CD14-positive monocyte (primary cell): ENCODE data around the gene TRHDE. TPM values are rescaled to one million over a fixed set of nuclear protein-coding genes. Genes with fewer than 3 reads are reported as not detected.

ENCODE experiments used
- DNase-seq, 3 donors: peaks; one replicate each; pipeline ENCODE4 v3.0.0-alpha.2; 2011 to 2022
- H2AFZ ChIP-seq: 2 replicates; pipeline ENCODE4 v1.6.0; 2012; ENCODE audit warnings: mild to moderate bottlenecking, low read depth, low read length, inconsistent platforms; ENCODE audit not compliant: insufficient read depth, poor library complexity, severe bottlenecking
- H3K27ac ChIP-seq, 2 donors: 1 replicate in 1 of 2; 2 replicates in 1 of 2; pipeline ENCODE4 v1.5.1; 2012 to 2013; ENCODE audit warnings: low read length in 2 of 2, control low read depth in 1 of 2, inconsistent platforms in 1 of 2, low read depth in 1 of 2, mild to moderate bottlenecking in 1 of 2
- H3K27me3 ChIP-seq, 2 donors: one replicate each; pipeline versions ENCODE4 v1.6.0 to v1.6.1; 2011 to 2013; ENCODE audit warnings: low read length in 2 of 2; ENCODE audit not compliant: control insufficient read depth in 2 of 2, insufficient read depth in 2 of 2
- H3K36me3 ChIP-seq, 2 donors: replicated peaks in 1 of 2; 1 replicate in 1 of 2; 2 replicates in 1 of 2; pipeline versions ENCODE4 v1.5.1 to v1.6.1; 2012 to 2013; ENCODE audit warnings: low read length in 2 of 2, control low read depth in 1 of 2, inconsistent platforms in 1 of 2, mild to moderate bottlenecking in 1 of 2; ENCODE audit not compliant: insufficient read depth in 2 of 2, control insufficient read depth in 1 of 2
- H3K4me1 ChIP-seq, 2 donors: 1 replicate in 1 of 2; 2 replicates in 1 of 2; pipeline versions ENCODE4 v1.5.1 to v1.6.1; 2012 to 2013; ENCODE audit warnings: low read length in 2 of 2, control low read depth in 1 of 2, inconsistent platforms in 1 of 2, mild to moderate bottlenecking in 1 of 2, moderate library complexity in 1 of 2; ENCODE audit not compliant: insufficient read depth in 2 of 2, control insufficient read depth in 1 of 2
- H3K4me2 ChIP-seq: replicated peaks from 2 replicates; pipeline ENCODE3; 2012; ENCODE audit warnings: low read length, moderate library complexity, mild to moderate bottlenecking; ENCODE audit not compliant: poor library complexity, severe bottlenecking; ENCODE audit errors: extremely low read depth
- H3K4me3 ChIP-seq, 3 experiments: fragments of 200-600 bp in 1 of 3; sonication (generic) in 1 of 3; replicated peaks in 1 of 3; 1 replicate in 2 of 3; 2 replicates in 1 of 3; pipeline ENCODE4 v1.5.1; 2011 to 2013; ENCODE audit warnings: low read length in 3 of 3, mild to moderate bottlenecking in 3 of 3, control low read depth in 2 of 3, low read depth in 2 of 3, inconsistent platforms in 1 of 3, moderate library complexity in 1 of 3
- H3K79me2 ChIP-seq: 2 replicates; pipeline ENCODE4 v1.6.0; 2012; ENCODE audit warnings: mild to moderate bottlenecking, control low read depth, inconsistent platforms, low read length, moderate library complexity; ENCODE audit not compliant: insufficient read depth
- H3K9ac ChIP-seq: 2 replicates; pipeline ENCODE4 v1.6.0; 2017; ENCODE audit warnings: low read length, mild to moderate bottlenecking; ENCODE audit not compliant: insufficient read depth, poor library complexity, severe bottlenecking
- H3K9me3 ChIP-seq, 2 donors: replicated peaks in 1 of 2; 1 replicate in 1 of 2; 2 replicates in 1 of 2; pipeline versions ENCODE4 v1.5.1 to v1.6.1; 2012 to 2013; ENCODE audit warnings: low read length in 2 of 2, control low read depth in 1 of 2; ENCODE audit not compliant: control insufficient read depth in 1 of 2, insufficient read depth in 1 of 2
- H4K20me1 ChIP-seq: 2 replicates; pipeline ENCODE4 v1.6.0; 2012; ENCODE audit warnings: mild to moderate bottlenecking, low read length, control low read depth, moderate library complexity; ENCODE audit not compliant: insufficient read depth
- H3K27ac Mint-ChIP-seq, 7 donors: one replicate each; pipeline ENCODE4 v1.8.0; 2020; ENCODE audit warnings: mild to moderate bottlenecking in 7 of 7, mixed read lengths in 7 of 7, moderate library complexity in 6 of 7, inconsistent platforms in 2 of 7
- H3K27me3 Mint-ChIP-seq, 3 donors: one replicate each; pipeline ENCODE4 v1.8.0; 2021 to 2022; ENCODE audit warnings: low read depth in 3 of 3, mild to moderate bottlenecking in 3 of 3, mixed read lengths in 3 of 3, moderate library complexity in 3 of 3, inconsistent platforms in 1 of 3
- H3K36me3 Mint-ChIP-seq, 2 donors: one replicate each; pipeline ENCODE4 v1.8.0; 2020; ENCODE audit warnings: mixed read lengths in 2 of 2, inconsistent platforms in 1 of 2, mild to moderate bottlenecking in 1 of 2
- H3K4me1 Mint-ChIP-seq: one replicate; pipeline ENCODE4 v1.8.0; 2020; ENCODE audit warnings: mild to moderate bottlenecking, mixed read lengths
- H3K4me3 Mint-ChIP-seq, 2 donors: one replicate each; pipeline ENCODE4 v1.8.0; 2020; ENCODE audit warnings: mild to moderate bottlenecking in 2 of 2, mixed read lengths in 2 of 2, moderate library complexity in 1 of 2
- H3K9me3 Mint-ChIP-seq, 7 donors: one replicate each; pipeline ENCODE4 v1.8.0; 2020 to 2022; ENCODE audit warnings: mixed read lengths in 7 of 7, mild to moderate bottlenecking in 6 of 7, moderate library complexity in 6 of 7, inconsistent platforms in 2 of 7
- WGBS: methylation state at CpG from one replicate; pipeline ENCODE4 v1.1.5; 2013; ENCODE audit warnings: missing lambda C conversion rate; ENCODE audit not compliant: insufficient coverage; 5-methylcytosine and 5-hydroxymethylcytosine counted together
- intact Hi-C, 2 donors: fragments of 100-400 bp; cut with micrococcal nuclease; formaldehyde crosslinking; loops; one replicate each; pipeline versions ENCODE4 v1.15.0 to v1.15.1; 2023
- polyA plus RNA-seq, 3 donors: library from polyadenylated mRNA; depleted of rRNA in 1 of 3; unstranded in 2 of 3; stranded (reverse) in 1 of 3; fragments of 300-500 nt in 2 of 3; fragments of >200 nt in 1 of 3; fragmentation: Illumina TruSeq in 2 of 3; gene quantifications; 1 replicate in 2 of 3; 2 replicates in 1 of 3; pipeline ENCODE4 v1.2.3, GENCODE V29; 2012 to 2021
- TF ChIP-seq, protein P1 (sequence below): fragments of 200-600 bp; IDR thresholded peaks from one replicate; pipeline ENCODE4 v1.8.0; 2022; ENCODE audit warnings: antibody characterized with exemption, mild to moderate bottlenecking

TRHDE gene
- polyA plus RNA-seq, 3 donors: not detected

DNA sequence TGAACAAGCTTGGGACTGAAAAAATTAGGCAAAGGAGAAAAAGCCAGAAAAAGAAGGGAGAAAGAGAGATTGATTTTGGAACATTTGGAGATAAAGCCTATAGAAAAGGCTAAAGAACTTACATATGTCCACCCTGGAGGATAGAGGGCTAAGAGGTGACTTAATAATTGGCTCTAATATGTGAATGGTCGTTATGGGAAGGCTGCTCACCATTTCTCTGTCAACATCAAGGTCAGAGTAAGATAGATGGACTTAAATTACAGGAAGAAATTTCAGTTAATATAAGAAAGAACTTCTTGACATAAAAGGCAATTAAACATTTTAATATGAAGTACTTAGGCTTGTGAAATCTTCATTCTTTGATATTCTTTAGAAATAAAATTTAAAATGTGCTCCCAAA, 238.6 kb downstream of the TRHDE start:
- intact Hi-C loops: no loop called here
- no peaks in the 10 kb centered on the region for H3K4me1 Mint-ChIP-seq
- H3K27ac Mint-ChIP-seq: no peak overlapping the region
- no peak overlapping the region for H3K4me2 ChIP-seq
- no peak overlapping the region for H3K4me3 Mint-ChIP-seq
- peaks cover 2 to 16% (median 3%) of the 10 kb centered on the region in 7 donors for H3K9me3 Mint-ChIP-seq
- H3K4me1 ChIP-seq: no peaks in the 10 kb centered on the region
- no peak overlapping the region for H3K27ac ChIP-seq
- no peaks in the 10 kb centered on the region for H3K36me3 ChIP-seq
- H4K20me1 ChIP-seq: no peaks in the 10 kb centered on the region
- TF ChIP-seq, protein P1, sequence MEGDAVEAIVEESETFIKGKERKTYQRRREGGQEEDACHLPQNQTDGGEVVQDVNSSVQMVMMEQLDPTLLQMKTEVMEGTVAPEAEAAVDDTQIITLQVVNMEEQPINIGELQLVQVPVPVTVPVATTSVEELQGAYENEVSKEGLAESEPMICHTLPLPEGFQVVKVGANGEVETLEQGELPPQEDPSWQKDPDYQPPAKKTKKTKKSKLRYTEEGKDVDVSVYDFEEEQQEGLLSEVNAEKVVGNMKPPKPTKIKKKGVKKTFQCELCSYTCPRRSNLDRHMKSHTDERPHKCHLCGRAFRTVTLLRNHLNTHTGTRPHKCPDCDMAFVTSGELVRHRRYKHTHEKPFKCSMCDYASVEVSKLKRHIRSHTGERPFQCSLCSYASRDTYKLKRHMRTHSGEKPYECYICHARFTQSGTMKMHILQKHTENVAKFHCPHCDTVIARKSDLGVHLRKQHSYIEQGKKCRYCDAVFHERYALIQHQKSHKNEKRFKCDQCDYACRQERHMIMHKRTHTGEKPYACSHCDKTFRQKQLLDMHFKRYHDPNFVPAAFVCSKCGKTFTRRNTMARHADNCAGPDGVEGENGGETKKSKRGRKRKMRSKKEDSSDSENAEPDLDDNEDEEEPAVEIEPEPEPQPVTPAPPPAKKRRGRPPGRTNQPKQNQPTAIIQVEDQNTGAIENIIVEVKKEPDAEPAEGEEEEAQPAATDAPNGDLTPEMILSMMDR: no peak
- no peak overlapping the region for H3K9ac ChIP-seq
- no peak overlapping the region for H2AFZ ChIP-seq
- no CpG with 5 or more reads among the region's 1 CpG for WGBS
- no peak for DNase-seq
- no peak overlapping the region for H3K4me3 ChIP-seq
- no peaks in the 10 kb centered on the region for H3K27me3 Mint-ChIP-seq
- no peaks in the 10 kb centered on the region for H3K36me3 Mint-ChIP-seq
- peaks cover 0 to 7% of the 10 kb centered on the region in 2 donors for H3K9me3 ChIP-seq
- H3K27me3 ChIP-seq: no peaks in the 10 kb centered on the region
- no peaks in the 10 kb centered on the region for H3K79me2 ChIP-seq

DNA sequence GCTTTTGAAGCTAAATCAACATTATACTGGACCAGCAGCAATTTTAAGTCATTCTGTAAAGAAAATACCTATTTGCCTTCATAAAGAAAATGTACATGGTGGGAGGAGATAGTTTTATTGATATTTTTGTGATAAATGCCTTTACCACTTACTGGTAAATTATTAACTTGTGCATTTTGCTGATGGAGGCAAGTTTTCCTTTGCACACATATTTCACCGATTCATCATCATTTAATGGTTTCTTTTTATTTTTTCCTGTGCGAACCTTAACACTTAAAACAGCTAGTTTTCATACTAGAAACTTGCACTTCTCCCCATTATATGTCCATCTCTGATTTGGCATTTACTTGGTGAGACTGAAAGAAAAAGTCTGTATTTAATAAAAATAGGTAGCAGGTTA, 239.3 kb downstream of the TRHDE start:
- TF ChIP-seq, protein P1: no peak
- no peak for DNase-seq
- no peak overlapping the region for H3K9ac ChIP-seq
- no peak overlapping the region for H3K4me3 Mint-ChIP-seq
- H3K27me3 Mint-ChIP-seq: no peaks in the 10 kb centered on the region
- no peak overlapping the region for H2AFZ ChIP-seq
- H3K4me3 ChIP-seq: no peak overlapping the region
- no peaks in the 10 kb centered on the region for H3K36me3 ChIP-seq
- no peak overlapping the region for H3K27ac ChIP-seq
- no peaks in the 10 kb centered on the region for H3K4me1 Mint-ChIP-seq
- H3K27ac Mint-ChIP-seq: no peak overlapping the region
- H3K4me1 ChIP-seq: no peaks in the 10 kb centered on the region
- intact Hi-C loops: no loop called here
- H3K4me2 ChIP-seq: no peak overlapping the region
- peaks cover 2 to 16% (median 3%) of the 10 kb centered on the region in 7 donors for H3K9me3 Mint-ChIP-seq
- no CpG with 5 or more reads among the region's 2 CpGs for WGBS
- no peaks in the 10 kb centered on the region for H4K20me1 ChIP-seq
- peaks cover 0 to 7% of the 10 kb centered on the region in 2 donors for H3K9me3 ChIP-seq
- H3K36me3 Mint-ChIP-seq: no peaks in the 10 kb centered on the region
- no peaks in the 10 kb centered on the region for H3K27me3 ChIP-seq
- no peaks in the 10 kb centered on the region for H3K79me2 ChIP-seq
